MG63 (cell line): ENCODE results near the gene GDAP2. TPM values are rescaled to one million over a fixed set of nuclear protein-coding genes. Genes with fewer than 3 reads are reported as not detected.

Experiments used
- DNase-seq: peaks from one replicate; pipeline ENCODE4 v3.0.0-alpha.2; 2020
- H3K27me3 ChIP-seq: fragments of 250-450 bp; sonication (Bioruptor Pico); 2 replicates; pipeline ENCODE4 v1.5.1; 2020; ENCODE audit warnings: mild to moderate bottlenecking, moderate library complexity
- H3K36me3 ChIP-seq: fragments of 250-450 bp; sonication (Bioruptor Pico); 2 replicates; pipeline ENCODE4 v1.5.1; 2020; ENCODE audit warnings: mild to moderate bottlenecking, moderate library complexity
- H3K4me3 ChIP-seq: fragments of 250-450 bp; sonication (Bioruptor Pico); 2 replicates; pipeline ENCODE4 v1.5.1; 2020; ENCODE audit warnings: mild to moderate bottlenecking, moderate library complexity
- H3K9me3 ChIP-seq: fragments of 250-450 bp; sonication (Bioruptor Pico); 2 replicates; pipeline ENCODE4 v1.5.1; 2020; ENCODE audit warnings: mild to moderate bottlenecking, moderate library complexity
- total RNA-seq: library from RNA; depleted of rRNA; stranded (reverse); fragments of >200 nt; shearing (Covaris generic); gene quantifications from 2 replicates; pipeline ENCODE4 v1.2.3, GENCODE V29; 2014; ENCODE audit warnings: low replicate concordance; rRNA removed

GDAP2 gene, protein sequence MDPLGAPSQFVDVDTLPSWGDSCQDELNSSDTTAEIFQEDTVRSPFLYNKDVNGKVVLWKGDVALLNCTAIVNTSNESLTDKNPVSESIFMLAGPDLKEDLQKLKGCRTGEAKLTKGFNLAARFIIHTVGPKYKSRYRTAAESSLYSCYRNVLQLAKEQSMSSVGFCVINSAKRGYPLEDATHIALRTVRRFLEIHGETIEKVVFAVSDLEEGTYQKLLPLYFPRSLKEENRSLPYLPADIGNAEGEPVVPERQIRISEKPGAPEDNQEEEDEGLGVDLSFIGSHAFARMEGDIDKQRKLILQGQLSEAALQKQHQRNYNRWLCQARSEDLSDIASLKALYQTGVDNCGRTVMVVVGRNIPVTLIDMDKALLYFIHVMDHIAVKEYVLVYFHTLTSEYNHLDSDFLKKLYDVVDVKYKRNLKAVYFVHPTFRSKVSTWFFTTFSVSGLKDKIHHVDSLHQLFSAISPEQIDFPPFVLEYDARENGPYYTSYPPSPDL
- total RNA-seq, result 5.7 and 8.6 TPM in 2 replicates

- peak; percentile 99 for DNase-seq
- H3K4me3 ChIP-seq, result peak within 1 kb of the TSS; percentile 100
- no peaks in the 10 kb centered on the region for H3K27me3 ChIP-seq
- H3K9me3 ChIP-seq, result no peaks in the 10 kb centered on the region
- H3K36me3 ChIP-seq, result peaks cover 27% of the 10 kb centered on the region
Measured at GRCh38 chr1:117929343-117930172, at the start of gene GDAP2, which contains the start of gene WDR3. TSS of gene GDAP2 (minus strand) at chr1:117929621. CDS start at chr1:117920357, 9,264 bp downstream. TSS of gene WDR3 (plus strand) at chr1:117929739. CDS start at chr1:117933320, 3,581 bp downstream.

DNA sequence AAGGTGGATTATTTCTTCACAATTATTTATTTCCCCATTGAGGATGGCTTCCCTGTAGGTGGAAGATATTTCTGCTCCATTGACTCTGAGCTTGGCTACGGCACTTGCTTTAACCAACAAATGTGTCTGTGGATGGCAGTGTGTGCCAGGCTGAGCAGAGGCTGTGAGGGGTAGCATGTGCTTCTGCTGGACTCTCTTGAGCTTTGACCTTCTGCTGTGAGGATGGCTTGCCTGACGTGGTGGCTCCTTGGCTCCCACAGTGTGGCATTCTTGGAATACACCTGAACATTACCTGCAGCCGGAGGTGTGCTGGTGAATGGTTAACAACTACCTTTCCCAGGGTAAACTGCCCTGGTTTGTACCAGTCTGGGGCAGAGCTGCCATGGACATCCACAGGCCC, 47.0 kb upstream of the GDAP2 start:
- H3K36me3 ChIP-seq, result no peaks in the 10 kb centered on the region
- DNase-seq, result no peak
- no peaks in the 10 kb centered on the region for H3K9me3 ChIP-seq
- no peak overlapping the region for H3K4me3 ChIP-seq
- H3K27me3 ChIP-seq, result peaks cover 11% of the 10 kb centered on the region

DNA sequence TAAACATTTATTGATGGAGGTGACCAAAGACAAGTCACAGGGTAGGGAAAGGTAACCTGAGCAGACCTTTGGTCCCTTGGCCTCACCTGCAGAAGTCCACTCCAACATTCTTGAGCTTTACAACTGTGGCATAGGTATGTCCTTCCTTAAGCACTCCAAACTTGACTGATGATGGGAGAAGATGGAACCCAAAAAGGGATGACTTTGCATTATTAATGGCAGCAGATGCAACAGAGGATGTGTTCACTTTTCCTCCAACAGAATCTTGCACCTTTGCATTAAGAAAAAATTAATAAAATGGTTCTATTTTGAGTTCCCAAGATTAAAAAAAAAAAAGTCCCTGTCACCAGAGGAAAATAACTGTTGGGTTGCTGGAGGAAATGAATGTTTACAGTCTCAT, 42.4 kb upstream of the GDAP2 start:
- H3K4me3 ChIP-seq, result no peak overlapping the region
- H3K27me3 ChIP-seq, result no peaks in the 10 kb centered on the region; the same call in none of the 2 replicates
- no peaks in the 10 kb centered on the region for H3K36me3 ChIP-seq
- H3K9me3 ChIP-seq, result no peaks in the 10 kb centered on the region
- DNase-seq, result no peak

- Histone ChIP-seq H3K27me3 (no peaks in the 10 kb centered on the region; the same call in 1 of the 2 replicates), H3K4me3 (no peak overlapping the region), H3K36me3 (no peaks in the 10 kb centered on the region), H3K9me3 (no peaks in the 10 kb centered on the region)
- DNase-seq, result no peak
Measured at GRCh38 chr1:117970252-117970651, 40.8 kb upstream of the GDAP2 start.

GRCh38 chr1:117967881-117968280, 38.5 kb upstream of the GDAP2 start:
- no peak for DNase-seq

GRCh38 chr1:117967477-117967876, 38.1 kb upstream of the GDAP2 start:
- peaks cover 7% of the 10 kb centered on the region for H3K36me3 ChIP-seq
- H3K27me3 ChIP-seq, result no peaks in the 10 kb centered on the region
- no peak overlapping the region for H3K4me3 ChIP-seq
- H3K9me3 ChIP-seq, result no peaks in the 10 kb centered on the region
- peak; percentile 23 for DNase-seq

More at GRCh38 chr1:117967881-117968280, 38.5 kb upstream of the GDAP2 start:
- H3K27me3 ChIP-seq, result no peaks in the 10 kb centered on the region
- H3K4me3 ChIP-seq, result no peak overlapping the region
- peaks cover 6% of the 10 kb centered on the region for H3K36me3 ChIP-seq
- H3K9me3 ChIP-seq, result no peaks in the 10 kb centered on the region

- Histone ChIP-seq H3K27me3 (no peaks in the 10 kb centered on the region), H3K4me3 (no peak overlapping the region), H3K9me3 (no peaks in the 10 kb centered on the region), H3K36me3 (peaks cover 33% of the 10 kb centered on the region)
- DNase-seq, result no peak
Measured at GRCh38 chr1:117964290-117965038, 35.0 kb upstream of the GDAP2 start.

GRCh38 chr1:117959364-117959763, 29.9 kb upstream of the GDAP2 start:
- H3K27me3 ChIP-seq, result no peaks in the 10 kb centered on the region
- DNase-seq, result no peak
- no peak overlapping the region for H3K4me3 ChIP-seq
- H3K9me3 ChIP-seq, result no peaks in the 10 kb centered on the region
- H3K36me3 ChIP-seq, result peaks cover 76% of the 10 kb centered on the region

DNA sequence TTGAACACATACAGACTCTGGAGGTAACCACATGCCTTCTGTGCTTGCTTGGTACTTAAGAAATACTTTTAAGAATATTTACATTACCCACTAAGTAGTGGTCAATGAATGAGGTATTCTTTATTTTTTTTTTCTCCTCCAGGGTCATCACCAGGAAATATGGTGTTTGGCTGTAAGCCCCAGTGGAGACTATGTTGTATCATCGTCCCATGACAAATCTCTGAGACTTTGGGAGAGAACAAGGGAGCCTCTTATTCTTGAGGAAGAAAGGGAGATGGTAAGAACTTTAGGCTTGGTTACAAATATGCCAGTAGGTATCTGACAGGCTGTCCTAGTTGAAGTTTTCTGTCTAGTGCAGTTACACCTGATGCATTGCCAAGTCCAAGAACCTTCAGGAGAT, 23.0 kb upstream of the GDAP2 start:
- Histone ChIP-seq H3K9me3 (no peaks in the 10 kb centered on the region), H3K4me3 (no peak overlapping the region), H3K27me3 (no peaks in the 10 kb centered on the region), H3K36me3 (peaks cover 96% of the 10 kb centered on the region)
- DNase-seq, result no peak

GRCh38 chr1:117942293-117942692, 12.9 kb upstream of the GDAP2 start:
- DNase-seq, result no peak
- Histone ChIP-seq H3K36me3 (peaks cover 92% of the 10 kb centered on the region), H3K27me3 (no peaks in the 10 kb centered on the region), H3K9me3 (no peaks in the 10 kb centered on the region), H3K4me3 (no peak overlapping the region)

GRCh38 chr1:117933769-117934168, 4.3 kb upstream of the GDAP2 start:
- Histone ChIP-seq H3K27me3 (no peaks in the 10 kb centered on the region), H3K36me3 (peaks cover 67% of the 10 kb centered on the region), H3K4me3 (no peak overlapping the region), H3K9me3 (no peaks in the 10 kb centered on the region)
- DNase-seq, result no peak

- no peaks in the 10 kb centered on the region for H3K27me3 ChIP-seq
- peaks cover 55% of the 10 kb centered on the region for H3K36me3 ChIP-seq
- DNase-seq, result no peak
- no peak overlapping the region for H3K4me3 ChIP-seq
- H3K9me3 ChIP-seq, result no peaks in the 10 kb centered on the region
Measured at GRCh38 chr1:117932576-117932975, 3.2 kb upstream of the GDAP2 start.

DNA sequence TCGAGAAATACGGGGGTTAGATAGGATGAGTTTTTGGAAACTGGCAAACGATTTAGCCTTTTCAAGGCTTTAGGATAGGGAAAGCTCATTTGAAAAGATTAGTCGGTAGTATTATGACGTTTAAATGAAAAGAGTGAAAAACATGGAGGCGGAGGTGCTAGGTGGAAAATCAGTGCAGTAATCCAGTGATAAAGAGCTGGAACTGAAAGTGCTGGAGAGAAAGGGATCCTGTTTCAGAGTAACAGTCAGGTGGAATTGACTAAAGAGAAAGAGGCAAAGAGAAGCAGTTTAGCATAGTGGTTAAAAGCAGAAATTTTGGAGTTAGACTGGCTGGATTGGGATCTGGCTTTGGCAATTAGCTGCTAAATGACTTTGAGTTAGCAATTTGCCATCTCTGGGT, 1.1 kb upstream of the GDAP2 start:
- H3K9me3 ChIP-seq, result no peaks in the 10 kb centered on the region
- H3K27me3 ChIP-seq, result no peaks in the 10 kb centered on the region
- DNase-seq, result no peak
- peaks cover 36% of the 10 kb centered on the region for H3K36me3 ChIP-seq
- H3K4me3 ChIP-seq, result peak overlapping the region; percentile 100

- H3K4me3 ChIP-seq, result peak overlapping the region; percentile 100
Measured at GRCh38 chr1:117930173-117930447, 689 bp upstream of the GDAP2 start.

DNA sequence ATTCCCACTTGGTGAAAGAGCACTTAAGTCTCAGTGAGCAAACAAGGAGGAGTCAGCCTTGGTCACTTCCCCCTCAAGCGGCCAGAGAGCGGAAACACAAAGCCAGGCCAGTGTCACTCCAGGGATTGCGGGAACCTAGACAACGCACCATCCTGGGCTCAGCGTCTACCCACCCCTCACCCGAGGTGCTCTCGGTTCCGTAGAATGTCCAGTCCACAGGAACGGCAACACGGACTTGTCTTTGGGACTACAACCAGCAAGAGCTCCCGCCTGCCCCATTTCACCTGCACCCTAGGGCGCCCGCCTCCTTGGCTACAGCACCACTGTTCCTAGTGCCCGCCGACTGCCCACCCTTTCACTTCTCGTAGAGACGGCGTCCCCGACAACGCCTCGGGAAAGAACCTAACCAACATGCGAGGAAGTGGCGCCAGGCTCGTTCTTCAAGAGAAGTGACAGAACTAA, 509 bp downstream of the GDAP2 start:
- no peaks in the 10 kb centered on the region for H3K27me3 ChIP-seq
- peak overlapping the region; percentile 100 for H3K4me3 ChIP-seq
- H3K36me3 ChIP-seq, result peaks cover 20% of the 10 kb centered on the region
- no peaks in the 10 kb centered on the region for H3K9me3 ChIP-seq
- DNase-seq, result peak; percentile 60

More at GRCh38 chr1:117930173-117930447, 689 bp upstream of the GDAP2 start:
- Histone ChIP-seq H3K9me3 (no peaks in the 10 kb centered on the region), H3K36me3 (peaks cover 32% of the 10 kb centered on the region), H3K27me3 (no peaks in the 10 kb centered on the region)
- DNase-seq, result no peak

DNA sequence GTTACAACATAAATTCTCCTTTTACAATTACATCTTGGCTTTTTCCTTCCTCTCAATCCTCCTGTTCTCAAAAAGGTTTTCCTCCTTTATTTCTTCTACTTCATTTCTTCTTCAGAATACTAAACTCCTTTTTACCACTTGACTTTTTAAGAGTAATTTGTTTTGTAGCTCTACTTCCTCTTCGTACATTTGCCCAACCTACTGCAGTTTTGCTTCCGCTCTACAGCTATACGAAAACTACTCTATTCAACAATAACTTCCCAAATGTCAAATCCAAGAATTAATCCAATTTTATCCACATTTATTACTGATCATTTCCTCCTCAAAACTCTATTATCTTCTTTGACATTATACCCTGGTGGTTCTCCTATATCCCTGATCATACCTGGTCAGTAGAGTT, 3.4 kb downstream of the GDAP2 start:
- Histone ChIP-seq H3K4me3 (no peak overlapping the region), H3K9me3 (no peaks in the 10 kb centered on the region), H3K36me3 (no peaks in the 10 kb centered on the region; the same call in 1 of the 2 replicates), H3K27me3 (no peaks in the 10 kb centered on the region)
- no peak for DNase-seq
